Subcutaneous abdominal adipose tissue (tissue), 5 donors: ENCODE results near the gene LRRN4CL.
"Not testable (repeated sequence)": the region's sequence is repeated elsewhere in the genome, so short reads cannot be mapped to it uniquely, and the experiment has no call there.

Experiments
- H3K27ac ChIP-seq: one replicate; pipeline ENCODE4 v1.7.0; 2013; ENCODE audit warnings: low read depth, mild to moderate bottlenecking, inconsistent platforms, low read length, moderate library complexity
- H3K27me3 ChIP-seq, 5 donors: one replicate each; pipeline ENCODE4 v1.7.0; 2013; ENCODE audit warnings: low read length in 5 of 5, inconsistent platforms in 1 of 5; ENCODE audit not compliant: control insufficient read depth in 5 of 5, insufficient read depth in 4 of 5
- H3K36me3 ChIP-seq, 5 donors: one replicate each; pipeline ENCODE4 v1.7.0; 2013; ENCODE audit warnings: low read length in 5 of 5; ENCODE audit not compliant: control insufficient read depth in 5 of 5, insufficient read depth in 5 of 5
- H3K4me1 ChIP-seq, 5 donors: one replicate each; pipeline ENCODE4 v1.7.0; 2013; ENCODE audit warnings: low read length in 5 of 5, mild to moderate bottlenecking in 3 of 5, moderate library complexity in 1 of 5; ENCODE audit not compliant: control insufficient read depth in 5 of 5, insufficient read depth in 5 of 5
- H3K4me3 ChIP-seq, 5 donors: one replicate each; pipeline ENCODE4 v1.7.0; 2013; ENCODE audit warnings: low read length in 5 of 5, low read depth in 1 of 5
- H3K9ac ChIP-seq, 5 donors: one replicate each; pipeline ENCODE4 v1.7.0; 2013; ENCODE audit warnings: low read length in 5 of 5, mild to moderate bottlenecking in 4 of 5, moderate library complexity in 3 of 5
- H3K9me3 ChIP-seq, 5 donors: one replicate each; pipeline ENCODE4 v1.7.0; 2013; ENCODE audit warnings: low read length in 5 of 5; ENCODE audit not compliant: control insufficient read depth in 5 of 5
- donor health status: healthy.
- donor health status: healthy.
- donor health status: healthy.
- donor health status: healthy.
- donor health status: healthy.

The LRRN4CL gene

GRCh38 chr11:62678433-62678769 lies 10.9 kb downstream of the LRRN4CL start:
- Histone ChIP-seq H3K9ac (peak overlapping the region; percentile 91 to 98 (median 97)), H3K27me3 (no peaks in the 10 kb centered on the region), H3K36me3 (peaks cover 12 to 33% (median 22%) of the 10 kb centered on the region in 5 donors), H3K4me3 (peak overlapping the region; percentile 79 to 93 (median 86)), H3K9me3 (no peaks in the 10 kb centered on the region), H3K27ac (peak overlapping the region; percentile 98), H3K4me1 (peaks cover 10 to 37% (median 23%) of the 10 kb centered on the region in 5 donors)

GRCh38 chr11:62677714-62678113 lies 11.6 kb downstream of the LRRN4CL start:
- peak overlapping the region; percentile 98 for H3K27ac ChIP-seq
- H3K27me3 ChIP-seq: no peaks in the 10 kb centered on the region
- peaks cover 10 to 44% (median 30%) of the 10 kb centered on the region in 5 donors for H3K4me1 ChIP-seq
- H3K36me3 ChIP-seq: peaks cover 12 to 38% (median 25%) of the 10 kb centered on the region in 5 donors
- peak overlapping the region in 4 of 5 donors; percentile 79 to 93 (median 88) for H3K4me3 ChIP-seq
- H3K9me3 ChIP-seq: no peaks in the 10 kb centered on the region
- peak overlapping the region; percentile 91 to 98 (median 97) for H3K9ac ChIP-seq

GRCh38 chr11:62677156-62677555 lies 12.2 kb downstream of the LRRN4CL start:
- H3K36me3 ChIP-seq: peaks cover 12 to 38% (median 25%) of the 10 kb centered on the region in 5 donors
- peak overlapping the region in 3 of 5 donors; percentile 97 to 98 (median 98) for H3K9ac ChIP-seq
- H3K9me3 ChIP-seq: no peaks in the 10 kb centered on the region
- H3K4me1 ChIP-seq: peaks cover 10 to 49% (median 35%) of the 10 kb centered on the region in 5 donors
- H3K4me3 ChIP-seq: no peak overlapping the region
- peak overlapping the region; percentile 98 for H3K27ac ChIP-seq
- no peaks in the 10 kb centered on the region for H3K27me3 ChIP-seq

- Histone ChIP-seq H3K36me3 (peaks cover 12 to 38% (median 25%) of the 10 kb centered on the region in 5 donors), H3K9me3 (no peaks in the 10 kb centered on the region), H3K4me1 (peaks cover 10 to 53% (median 40%) of the 10 kb centered on the region in 5 donors), H3K9ac (peak overlapping the region in 2 of 5 donors; percentile 45 to 98), H3K27me3 (no peaks in the 10 kb centered on the region), H3K4me3 (no peak overlapping the region), H3K27ac (peak overlapping the region; percentile 98)
Observed at GRCh38 chr11:62676698-62677097, 12.6 kb downstream of the LRRN4CL start.

GRCh38 chr11:62675415-62675814 lies 13.9 kb downstream of the LRRN4CL start:
- Histone ChIP-seq H3K36me3 (peaks cover 12 to 38% (median 25%) of the 10 kb centered on the region in 5 donors), H3K4me1 (peaks cover 8 to 51% (median 40%) of the 10 kb centered on the region in 5 donors)
- H3K27me3 ChIP-seq, H3K9me3 ChIP-seq, H3K27ac ChIP-seq, H3K9ac ChIP-seq, H3K4me3 ChIP-seq: not testable (repeated sequence)

GRCh38 chr11:62673196-62673525 lies 16.2 kb downstream of the LRRN4CL start:
- H3K27ac ChIP-seq: no peak overlapping the region
- H3K36me3 ChIP-seq: peaks cover 12 to 43% (median 25%) of the 10 kb centered on the region in 5 donors
- no peaks in the 10 kb centered on the region for H3K9me3 ChIP-seq
- H3K9ac ChIP-seq: peak overlapping the region in 2 of 5 donors; percentile 30 to 83
- H3K4me1 ChIP-seq: peaks cover 1 to 49% (median 39%) of the 10 kb centered on the region in 5 donors
- no peaks in the 10 kb centered on the region for H3K27me3 ChIP-seq
- H3K4me3 ChIP-seq: no peak overlapping the region

GRCh38 chr11:62671608-62672389 lies 17.5 kb downstream of the LRRN4CL start, which contains the start of the genes LBHD1 and UQCC3:
Gene LBHD1, minus strand, starts transcription at chr11:62672267. Its CDS starts 2,236 bp downstream, at chr11:62670031.
Gene UQCC3, plus strand, starts transcription at chr11:62671673. Its CDS starts 73 bp downstream, at chr11:62671746.
- H3K9me3 ChIP-seq: no peaks in the 10 kb centered on the region
- peaks cover 8 to 38% (median 18%) of the 10 kb centered on the region in 5 donors for H3K36me3 ChIP-seq
- H3K9ac ChIP-seq: peak within 1 kb of the TSS; percentile 83 to 91 (median 84)
- H3K27me3 ChIP-seq: no peaks in the 10 kb centered on the region
- H3K4me1 ChIP-seq: peaks cover under 1 to 46% (median 36%) of the 10 kb centered on the region in 5 donors
- peak within 1 kb of the TSS; percentile 89 for H3K27ac ChIP-seq
- H3K4me3 ChIP-seq: peak within 1 kb of the TSS; percentile 81 to 98 (median 94)

- H3K4me3 ChIP-seq: peak overlapping the region; percentile 81 to 98 (median 94)
- H3K27ac ChIP-seq: peak overlapping the region; percentile 89
- no peaks in the 10 kb centered on the region for H3K27me3 ChIP-seq
- peak overlapping the region; percentile 83 to 91 (median 84) for H3K9ac ChIP-seq
- H3K4me1 ChIP-seq: peaks cover 3 to 50% (median 42%) of the 10 kb centered on the region in 5 donors
- peaks cover 5 to 35% (median 15%) of the 10 kb centered on the region in 5 donors for H3K36me3 ChIP-seq
- H3K9me3 ChIP-seq: no peaks in the 10 kb centered on the region
Observed at GRCh38 chr11:62671236-62671607, 18.1 kb downstream of the LRRN4CL start.

- H3K36me3 ChIP-seq: peaks cover under 1 to 30% (median 13%) of the 10 kb centered on the region in 5 donors
- H3K9me3 ChIP-seq: no peaks in the 10 kb centered on the region
- no peaks in the 10 kb centered on the region for H3K27me3 ChIP-seq
- H3K27ac ChIP-seq: no peak overlapping the region
- no peak overlapping the region for H3K4me3 ChIP-seq
- H3K4me1 ChIP-seq: peaks cover 4 to 64% (median 53%) of the 10 kb centered on the region in 5 donors
- H3K9ac ChIP-seq: peak overlapping the region in 1 of 5 donors; percentile 45
Observed at GRCh38 chr11:62669420-62670161, 19.7 kb downstream of the LRRN4CL start.
